Measurements from ENCODE around the gene CHL1.

CHL1 gene

DNA sequence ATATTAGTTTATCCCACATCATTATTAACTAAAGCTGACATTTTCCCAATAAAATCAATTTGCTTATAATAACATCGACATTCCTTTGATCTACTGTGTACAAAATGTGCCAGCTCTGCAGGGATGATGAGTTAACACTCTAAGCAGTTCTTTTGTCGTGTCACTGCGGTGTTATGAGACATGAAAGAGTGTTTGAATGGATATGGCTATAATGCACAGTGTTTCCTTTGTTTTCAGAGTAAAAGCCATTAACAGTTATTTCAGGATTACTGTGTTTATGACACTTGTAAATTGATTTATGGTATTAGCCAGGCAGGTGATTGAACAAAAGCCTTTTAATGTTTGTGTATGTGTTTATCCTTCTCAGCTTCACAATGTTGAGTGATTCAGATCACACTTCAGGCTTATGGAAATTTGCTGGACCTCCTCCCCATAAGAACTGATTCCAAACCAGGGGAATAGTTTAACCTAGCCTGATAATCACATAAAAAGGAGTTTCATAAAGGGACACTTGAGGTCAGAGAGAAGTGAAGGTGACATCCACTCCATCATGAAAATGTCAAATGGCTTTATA is 115.7 kb downstream of the CHL1 start:
- H3K4me3 ChIP-seq (ENCODE audit: low read depth, low read length), result no peak overlapping the region
- no peak for DNase-seq (ENCODE audit: low read depth)
- TF ChIP-seq CTCF (IDR thresholded peaks at IDR 0.05; ENCODE audit: low read depth, low read length), result no peak

DNA sequence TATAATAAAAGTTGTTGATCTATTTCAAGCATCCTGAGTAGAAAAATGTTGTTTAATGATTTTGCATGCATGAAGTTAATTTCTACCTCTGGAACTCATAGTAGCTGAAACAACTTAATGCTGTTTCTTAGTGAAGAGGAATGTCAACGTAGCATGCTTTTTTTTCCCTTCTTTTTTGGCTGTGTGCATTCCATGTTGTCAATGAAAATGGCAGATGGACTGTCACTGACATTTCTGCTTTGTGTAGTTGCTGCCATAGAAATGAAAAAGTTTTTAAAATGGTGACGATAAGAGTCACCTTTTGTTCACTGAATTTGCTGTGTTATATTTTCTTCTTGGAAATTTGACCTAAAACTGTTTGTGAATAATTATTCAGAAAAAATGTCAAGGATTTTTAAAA is 116.3 kb downstream of the CHL1 start:
- DNase-seq (ENCODE audit: low read depth), result no peak
- H3K4me3 ChIP-seq (ENCODE audit: low read depth, low read length), result no peak overlapping the region
- TF ChIP-seq POLR2A (IDR thresholded peaks at IDR 0.05; ENCODE audit: extremely low read depth, insufficient read length) (no peak), MYC (IDR thresholded peaks at IDR 0.05; ENCODE audit: low read depth, low read length) (no peak), CTCF (IDR thresholded peaks at IDR 0.05; ENCODE audit: low read depth, low read length) (no peak)
- TF ChIP-seq, protein P1, sequence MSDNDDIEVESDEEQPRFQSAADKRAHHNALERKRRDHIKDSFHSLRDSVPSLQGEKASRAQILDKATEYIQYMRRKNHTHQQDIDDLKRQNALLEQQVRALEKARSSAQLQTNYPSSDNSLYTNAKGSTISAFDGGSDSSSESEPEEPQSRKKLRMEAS (IDR thresholded peaks at IDR 0.05; ENCODE audit: low read depth, low read length), result no peak

- no peak for TF ChIP-seq CTCF (IDR thresholded peaks at IDR 0.05; ENCODE audit: low read depth, low read length)
- TF ChIP-seq, protein P1 (IDR thresholded peaks at IDR 0.05; ENCODE audit: low read depth, low read length), result no peak
- no peak for TF ChIP-seq MYC (IDR thresholded peaks at IDR 0.05; ENCODE audit: low read depth, low read length)
- no peak overlapping the region for H3K4me3 ChIP-seq (ENCODE audit: low read depth, low read length)
- no peak for DNase-seq (ENCODE audit: low read depth)
These were observed 120.4 kb downstream of the CHL1 start for GRCh38 chr3:317012-317411.

DNA sequence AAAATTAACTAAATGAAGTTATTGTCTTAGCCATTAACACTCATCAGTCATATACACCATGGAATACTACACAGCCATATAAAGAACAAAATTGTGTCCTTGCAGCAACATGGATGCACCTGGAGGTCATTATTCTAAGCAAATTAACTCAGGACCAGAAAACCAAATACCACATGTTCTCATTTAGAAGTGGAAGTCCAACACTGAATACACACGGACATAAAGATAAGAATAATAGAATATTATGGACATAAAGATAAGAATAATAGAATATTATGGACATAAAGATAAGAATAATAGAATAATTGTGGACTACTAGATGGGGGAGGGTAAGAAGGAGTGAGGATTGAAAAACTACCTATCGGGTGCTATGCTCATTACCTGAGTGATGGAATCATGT is 122.3 kb downstream of the CHL1 start:
- no peak for DNase-seq (ENCODE audit: low read depth)
- no peak for TF ChIP-seq CTCF (IDR thresholded peaks at IDR 0.05; ENCODE audit: low read depth, low read length)
- TF ChIP-seq POLR2A (IDR thresholded peaks at IDR 0.05; ENCODE audit: extremely low read depth, insufficient read length), result no peak
- no peak for TF ChIP-seq MYC (IDR thresholded peaks at IDR 0.05; ENCODE audit: low read depth, low read length)
- TF ChIP-seq, protein P1 (IDR thresholded peaks at IDR 0.05; ENCODE audit: low read depth, low read length), result no peak
- no peak overlapping the region for H3K4me3 ChIP-seq (ENCODE audit: low read depth, low read length)

DNA sequence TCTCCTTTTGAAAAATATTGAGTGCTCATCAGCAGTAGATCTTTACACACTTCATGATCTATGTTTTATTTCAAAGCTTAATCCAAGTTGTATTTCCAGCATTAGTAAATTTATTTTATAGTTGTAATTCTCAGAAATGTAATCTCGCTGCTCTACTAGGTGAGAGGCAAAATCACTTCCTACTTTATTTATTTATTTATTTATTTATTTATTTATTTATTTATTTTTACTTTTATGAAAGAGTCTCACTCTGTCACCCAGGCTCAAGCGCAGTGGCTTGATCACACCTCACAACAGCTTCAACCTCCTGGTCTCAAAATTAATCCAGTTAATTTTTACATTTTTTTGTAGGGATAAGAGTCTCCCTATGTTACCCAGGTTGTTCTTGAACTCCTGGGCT is 127.9 kb downstream of the CHL1 start:
- no peak for DNase-seq (ENCODE audit: low read depth)
- TF ChIP-seq, protein P1 (IDR thresholded peaks at IDR 0.05; ENCODE audit: low read depth, low read length), result no peak
- H3K4me3 ChIP-seq (ENCODE audit: low read depth, low read length), result no peak overlapping the region

DNA sequence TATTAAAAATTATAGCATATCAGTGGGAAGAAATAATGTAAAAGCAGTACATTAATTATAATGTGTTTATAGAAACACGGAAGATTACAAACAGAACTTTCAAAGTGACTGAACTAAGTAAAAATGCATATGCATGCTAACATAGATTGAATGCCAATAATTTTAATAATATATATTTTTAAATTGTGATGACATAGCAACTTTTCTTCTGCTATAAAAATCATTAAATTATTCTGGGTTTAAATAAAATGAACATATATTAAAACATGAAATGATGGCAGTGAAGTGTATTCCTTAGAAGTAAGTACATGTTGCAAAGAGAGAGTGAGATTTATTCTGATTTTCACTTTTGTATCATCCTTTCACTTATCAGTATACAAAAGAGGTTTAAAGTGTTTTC is 128.9 kb downstream of the CHL1 start:
- TF ChIP-seq, protein P1 (IDR thresholded peaks at IDR 0.05; ENCODE audit: low read depth, low read length), result no peak
- H3K4me3 ChIP-seq (ENCODE audit: low read depth, low read length), result no peak overlapping the region
- DNase-seq (ENCODE audit: low read depth), result no peak

- no peak overlapping the region for H3K4me3 ChIP-seq (ENCODE audit: low read depth, low read length)
- no peak for TF ChIP-seq CTCF (IDR thresholded peaks at IDR 0.05; ENCODE audit: low read depth, low read length)
- TF ChIP-seq POLR2A (IDR thresholded peaks at IDR 0.05; ENCODE audit: extremely low read depth, insufficient read length), result no peak
- TF ChIP-seq, protein P1 (IDR thresholded peaks at IDR 0.05; ENCODE audit: low read depth, low read length), result no peak
- no peak for TF ChIP-seq MYC (IDR thresholded peaks at IDR 0.05; ENCODE audit: low read depth, low read length)
- DNase-seq (ENCODE audit: low read depth), result no peak
These were observed 134.0 kb downstream of the CHL1 start for GRCh38 chr3:330494-331115.

Data from NB4 (cell line).